K562 (cell line): ENCODE measurements around the gene MEIKIN. TPM values are rescaled to one million over a fixed set of nuclear protein-coding genes. Genes with fewer than 3 reads are reported as not detected.

Experiments used
- ATAC-seq: fragments of 200-7000 bp; cut with Tn5 transposase; 3 replicates; pipeline ENCODE4 v1.9.1; 2020; ENCODE audit warnings: moderate library complexity
- BruUV-seq: library from RNA; stranded (reverse); fragments of 400-500 nt; replicated peaks from 2 replicates; lab custom pipeline; 2021; lab: Mats Ljungman, UMichigan
- CTCF ChIA-PET: fragments of 300-600 bp; formaldehyde crosslinking; extraction: SDS; loops from one replicate; lab custom pipeline; 2021; ENCODE audit warnings: low intra/inter-chr PET ratio; lab: Yijun Ruan, JAX
- POLR2A ChIA-PET: fragments of 300-600, 350-650 bp; sonication (Branson Sonifier 250); formaldehyde crosslinking; extraction: SDS; loops from one replicate; lab custom pipeline; 2021; ENCODE audit warnings: antibody characterized with exemption, inconsistent platforms; lab: Yijun Ruan, JAX
- DNase-seq, 4 experiments: peaks; one replicate each; pipeline versions ENCODE4 v3.0.0 to v3.0.0-alpha.2; 2011 to 2018; ENCODE audit warnings: low spot score in 3 of 4, mixed read lengths in 3 of 4; ENCODE audit errors: extremely low read depth in 1 of 4
- FAIRE-seq: peaks from 2 replicates; lab custom pipeline; 2011; peaks lifted over from hg19 to GRCh38; lab: Jason Lieb, UNC
- H2AFZ ChIP-seq: 2 replicates; pipeline ENCODE4 v1.6.0; 2011; ENCODE audit warnings: low read depth, low read length, control low read depth, inconsistent platforms
- H3K27ac ChIP-seq: fragments of 200-600 bp; 3 replicates; pipeline ENCODE4 v1.8.0; 2011; ENCODE audit warnings: low read depth, mild to moderate bottlenecking, control low read depth, inconsistent platforms, low read length, moderate library complexity, mixed read lengths; ENCODE audit errors: extremely low read depth
- H3K27me3 ChIP-seq, 2 experiments: fragments of 300-600 bp in 1 of 2; 2 replicates in 1 of 2; 3 replicates in 1 of 2; pipeline versions ENCODE4 v1.6.0 to v1.8.0; 2011; ENCODE audit warnings: inconsistent platforms in 2 of 2, low read length in 2 of 2, mild to moderate bottlenecking in 1 of 2, mixed read lengths in 1 of 2, moderate library complexity in 1 of 2; ENCODE audit not compliant: control insufficient read depth in 2 of 2, insufficient read depth in 2 of 2
- H3K36me3 ChIP-seq: fragments of 300-600 bp; 3 replicates; pipeline ENCODE4 v1.8.0; 2011; ENCODE audit warnings: mild to moderate bottlenecking, low read length, inconsistent platforms; ENCODE audit not compliant: control insufficient read depth, insufficient read depth
- H3K4me1 ChIP-seq, 2 experiments: fragments of 200-600 bp in 1 of 2; replicated peaks in 1 of 2; 2 replicates in 1 of 2; 3 replicates in 1 of 2; pipeline versions ENCODE4 v1.5.1 to v1.8.0; 2011; ENCODE audit warnings: inconsistent platforms in 2 of 2, low read length in 2 of 2, mild to moderate bottlenecking in 1 of 2, mixed read lengths in 1 of 2, moderate library complexity in 1 of 2; ENCODE audit not compliant: control insufficient read depth in 2 of 2, insufficient read depth in 2 of 2
- H3K4me2 ChIP-seq: 2 replicates; pipeline ENCODE4 v1.6.1; 2011; ENCODE audit warnings: low read length, control low read depth, inconsistent platforms, mixed read lengths; ENCODE audit not compliant: insufficient read depth
- H3K4me3 ChIP-seq: fragments of 200-600 bp; sonication (generic), shearing (Covaris generic); 2 replicates; pipeline ENCODE4 v1.5.1; 2016; ENCODE audit warnings: control low read depth, inconsistent platforms
- H3K79me2 ChIP-seq: fragments of 200-600 bp; 3 replicates; pipeline ENCODE4 v1.8.0; 2011; ENCODE audit warnings: low read length, inconsistent platforms; ENCODE audit not compliant: control insufficient read depth, insufficient read depth
- H3K9ac ChIP-seq, 2 experiments: 2 replicates each; pipeline versions ENCODE4 v1.6.0 to v1.6.1; 2011; ENCODE audit warnings: low read depth in 2 of 2, low read length in 2 of 2, control low read depth in 1 of 2, inconsistent platforms in 1 of 2, mild to moderate bottlenecking in 1 of 2, mixed read lengths in 1 of 2; ENCODE audit not compliant: insufficient read depth in 1 of 2
- H3K9me1 ChIP-seq: one replicate; pipeline ENCODE4 v1.6.0; 2011; ENCODE audit warnings: inconsistent platforms, mild to moderate bottlenecking, low read length, moderate library complexity; ENCODE audit not compliant: control insufficient read depth, insufficient read depth
- H3K9me3 ChIP-seq: replicated peaks from 2 replicates; pipeline ENCODE4 v1.5.1; 2011; ENCODE audit warnings: low read depth, low read length, inconsistent platforms; ENCODE audit not compliant: control insufficient read depth, insufficient read depth
- H4K20me1 ChIP-seq: replicated peaks from 2 replicates; pipeline ENCODE4 v1.6.1; 2011; ENCODE audit warnings: low read length, inconsistent platforms, mixed read lengths; ENCODE audit not compliant: control insufficient read depth, insufficient read depth
- CHCHD3 ChIP-seq: fragments of 250-450 bp; sonication (Bioruptor Pico); IDR thresholded peaks from 2 replicates; pipeline ENCODE4 v2.1.2; 2022; ENCODE audit warnings: mild to moderate bottlenecking
- CREB3L1 ChIP-seq: fragments of 450-650 bp; IDR thresholded peaks from 2 replicates; pipeline ENCODE4 v1.6.1; 2014; ENCODE audit warnings: low read depth, mild to moderate bottlenecking, moderate library complexity, borderline replicate concordance
- DIDO1 ChIP-seq: fragments of 450-650 bp; IDR thresholded peaks from 2 replicates; pipeline ENCODE4 v1.6.1; 2016; ENCODE audit warnings: low read depth, missing biosample characterization, missing genetic modification characterization
- HINFP ChIP-seq: fragments of 450-650 bp; conservative IDR thresholded peaks from 2 replicates; pipeline ENCODE4 v1.6.1; 2016; ENCODE audit warnings: missing genetic modification characterization, low read depth, mild to moderate bottlenecking, control low read depth, missing compliant biosample characterization
- KDM2B ChIP-seq: fragments of 250-450 bp; sonication (Bioruptor Pico); IDR thresholded peaks from 2 replicates; pipeline ENCODE4 v1.8.0; 2021; ENCODE audit warnings: mild to moderate bottlenecking, moderate library complexity
- MAFK ChIP-seq: IDR thresholded peaks from 2 replicates; pipeline ENCODE4 v1.6.1; 2011; ENCODE audit warnings: low read length, improper control_type of control experiment
- MED1 ChIP-seq: sonication (generic); formaldehyde crosslinking; IDR thresholded peaks from 2 replicates; pipeline ENCODE4 v1.8.1; 2023; ENCODE audit warnings: missing genetic modification reagents, borderline replicate concordance
- MXD1 ChIP-seq: fragments of 250-450 bp; sonication (Bioruptor Pico); IDR thresholded peaks from 2 replicates; pipeline ENCODE4 v1.8.0; 2021; ENCODE audit warnings: borderline replicate concordance, mild to moderate bottlenecking, moderate library complexity; ENCODE audit not compliant: poor library complexity, severe bottlenecking
- MYC ChIP-seq, 2 experiments: fragments of 250-450 bp in 1 of 2; sonication (Bioruptor Pico) in 1 of 2; IDR thresholded peaks; 2 replicates each; pipeline versions ENCODE4 v1.5.1 to v1.6.1; 2012 to 2021; ENCODE audit warnings: low read depth in 2 of 2, borderline replicate concordance in 1 of 2, improper control_type of control experiment in 1 of 2, low read length in 1 of 2, mild to moderate bottlenecking in 1 of 2, moderate library complexity in 1 of 2
- NCOA6 ChIP-seq: fragments of 450-650 bp; IDR thresholded peaks from 2 replicates; pipeline ENCODE4 v1.6.1; 2017; ENCODE audit warnings: mild to moderate bottlenecking
- RAD51 ChIP-seq: fragments of 450-650 bp; IDR thresholded peaks from 2 replicates; pipeline ENCODE4 v1.7.1; 2016; ENCODE audit warnings: low read depth, mild to moderate bottlenecking, borderline replicate concordance
- SETDB1 ChIP-seq: IDR thresholded peaks from one replicate; pipeline ENCODE4 v1.6.1; 2012; ENCODE audit warnings: low read length, control low read depth, inconsistent platforms
- UBTF ChIP-seq, 2 experiments: IDR thresholded peaks; 2 replicates each; pipeline ENCODE4 v1.6.1; 2012; ENCODE audit warnings: improper control_type of control experiment in 2 of 2, low read depth in 2 of 2, low read length in 2 of 2, borderline replicate concordance in 1 of 2
- ZKSCAN1 ChIP-seq: fragments of 150-350 bp; IDR thresholded peaks from 2 replicates; pipeline ENCODE4 v1.6.1; 2016; ENCODE audit warnings: low read depth, low read length
- ZNF133 ChIP-seq: fragments of 250-450 bp; sonication (Bioruptor Pico); IDR thresholded peaks from 2 replicates; pipeline ENCODE4 v1.4.0; 2020; ENCODE audit warnings: mild to moderate bottlenecking
- ZNF165 ChIP-seq: fragments of 250-450 bp; sonication (Bioruptor Pico); IDR thresholded peaks from 2 replicates; pipeline ENCODE4 v1.4.0; 2020; ENCODE audit warnings: borderline replicate concordance
- ZNF507 ChIP-seq: conservative IDR thresholded peaks from 2 replicates; pipeline ENCODE4 v1.6.1; 2017; ENCODE audit warnings: missing genetic modification characterization, missing compliant biosample characterization
- ZNF780A ChIP-seq: fragments of 250-450 bp; sonication (Bioruptor Pico); IDR thresholded peaks from 2 replicates; pipeline ENCODE4 v1.5.0; 2021; ENCODE audit warnings: mild to moderate bottlenecking
- WGBS: fragments of 100-300 bp; shearing (Covaris generic); methylation state at CpG from one replicate; pipeline ENCODE4 v1.1.6; 2016; ENCODE audit warnings: low coverage, mixed read lengths; ENCODE audit not compliant: insufficient coverage; ENCODE audit errors: missing lambda C conversion rate; 5-methylcytosine and 5-hydroxymethylcytosine counted together
- in situ Hi-C: fragments of 300-500 bp; cut with MboI; formaldehyde crosslinking; loops from 4 replicates; pipeline ENCODE4 v1.15.0; 2018; ENCODE audit warnings: inconsistent platforms, mixed read lengths
- intact Hi-C: fragments of 100-400 bp; cut with micrococcal nuclease; formaldehyde crosslinking; loops from 2 replicates; pipeline ENCODE4 v1.14.2; 2022
- polyA plus RNA-seq, 8 experiments: library from polyadenylated mRNA; depleted of rRNA in 4 of 8; stranded (reverse) in 5 of 8; unstranded in 3 of 8; fragments of >200 nt; fragmentation: Nextera tagmentation in 2 of 8; fragmentation: Illumina TruSeq in 1 of 8; extraction: Ambion mirVana in 2 of 8; extraction: Trizol in 1 of 8; gene quantifications; 2 replicates each; pipeline versions ENCODE4 v1.2.1 to v1.2.3, GENCODE V29; 2011 to 2014; ENCODE audit warnings: inconsistent platforms in 1 of 8, missing spikeins in 1 of 8
- total RNA-seq, 7 experiments: library from RNA; depleted of rRNA in 6 of 7; stranded (reverse); fragments of >200 nt in 6 of 7; fragmentation: Illumina TruSeq in 2 of 7; extraction: Trizol in 2 of 7; gene quantifications; 2 replicates each; pipeline versions ENCODE4 v1.2.1 to v1.2.3, GENCODE V29; 2011 to 2021; ENCODE audit warnings: low replicate concordance in 1 of 7

The MEIKIN gene
- total and polyA plus RNA-seq, 9 of the 15 experiments (the other 6 are each of a cell fraction or from before 2014, with no cell fraction given), result 0.18 TPM; not detected in 8

GRCh38 chr5:131987251-131987650 is 41.8 kb upstream of the MEIKIN start:
- in situ Hi-C loops (no loop called here), intact Hi-C loops (no loop called here)
- no peaks in the 10 kb centered on the region for H3K36me3 ChIP-seq
- no peak for TF ChIP-seq MXD1 (CRISPR knock-in tag)
- TF ChIP-seq MAFK, result no peak
- TF ChIP-seq SETDB1, result no peak
- no peak for TF ChIP-seq CREB3L1
- TF ChIP-seq UBTF (IDR thresholded peaks at IDR 0.05; ENCODE audit: borderline replicate concordance in 1 of 2, low read depth in 2 of 2, low read length in 2 of 2), result no peak
- TF ChIP-seq MYC (IDR thresholded peaks at IDR 0.05; ENCODE audit: low read depth, low read length), result no peak
- TF ChIP-seq MYC (CRISPR knock-in tag; IDR thresholded peaks at IDR 0.05; ENCODE audit: borderline replicate concordance, low read depth), result no peak
- no peak for TF ChIP-seq ZNF133 (CRISPR knock-in tag)
- no peak for TF ChIP-seq DIDO1 (tag)
- TF ChIP-seq ZKSCAN1, result no peak
- TF ChIP-seq KDM2B, result no peak
- no peak for TF ChIP-seq ZNF780A (CRISPR knock-in tag)
- TF ChIP-seq NCOA6, result no peak
- no peak for TF ChIP-seq ZNF507 (tag)
- no peak for TF ChIP-seq MED1 (CRISPR knock-in tag)
- TF ChIP-seq CHCHD3 (CRISPR knock-in tag), result no peak
- no peak for TF ChIP-seq RAD51
- no peak for TF ChIP-seq ZNF165 (CRISPR knock-in tag)
- TF ChIP-seq HINFP (tag), result no peak
- 27% methylated on average over 3 of the region's 3 CpGs for WGBS
- peaks cover 0 to 3% of the 10 kb centered on the region in 2 experiments; a peak in 3 of 5 replicates for H3K4me1 ChIP-seq
- POLR2A ChIA-PET, result interaction anchor here (0.6 to 1.1 kb wide), 2 partner anchors 9 to 185 kb away, joined by 3 read pairs; no protein-coding TSS in a partner anchor
- H3K79me2 ChIP-seq, result no peaks in the 10 kb centered on the region
- CTCF ChIA-PET, result no interaction called here
- DNase-seq (no peak), ATAC-seq (no peak), FAIRE-seq (no peak)
- no peaks in the 10 kb centered on the region for H4K20me1 ChIP-seq
- H3K9me1 ChIP-seq, result no peaks in the 10 kb centered on the region
- no peak overlapping the region for H2AFZ ChIP-seq
- H3K4me3 ChIP-seq, result no peak overlapping the region
- no TSS peak for BruUV-seq
- no peaks in the 10 kb centered on the region for H3K9me3 ChIP-seq
- no peak overlapping the region for H3K9ac ChIP-seq
- H3K27me3 ChIP-seq, result peaks cover 0 to 9% of the 10 kb centered on the region in 2 experiments; a peak in 1 of 5 replicates
- H3K4me2 ChIP-seq, result no peak overlapping the region
- no peak overlapping the region for H3K27ac ChIP-seq
